Head of caudate nucleus (tissue), 42 donors: Measurements from ENCODE around the gene KRTAP4-6.
A peak's percentile ranks its signal among the peaks of the same experiment; 100 is the strongest.
"Not testable (repeated sequence)": the region's sequence is repeated elsewhere in the genome, so short reads cannot be mapped to it uniquely, and the experiment has no call there.

ENCODE experiments used
- DNase-seq, 42 donors: peaks; one replicate each; pipeline versions ENCODE4 v3.0.0 to v3.0.0-alpha.2; 2020 to 2021; ENCODE audit warnings: mixed read lengths in 7 of 42
- intact Hi-C: fragments of 100-400 bp; cut with DNase I; formaldehyde crosslinking; loops from one replicate; pipeline ENCODE4 v1.15.0; 2022

KRTAP4-6 gene

DNA sequence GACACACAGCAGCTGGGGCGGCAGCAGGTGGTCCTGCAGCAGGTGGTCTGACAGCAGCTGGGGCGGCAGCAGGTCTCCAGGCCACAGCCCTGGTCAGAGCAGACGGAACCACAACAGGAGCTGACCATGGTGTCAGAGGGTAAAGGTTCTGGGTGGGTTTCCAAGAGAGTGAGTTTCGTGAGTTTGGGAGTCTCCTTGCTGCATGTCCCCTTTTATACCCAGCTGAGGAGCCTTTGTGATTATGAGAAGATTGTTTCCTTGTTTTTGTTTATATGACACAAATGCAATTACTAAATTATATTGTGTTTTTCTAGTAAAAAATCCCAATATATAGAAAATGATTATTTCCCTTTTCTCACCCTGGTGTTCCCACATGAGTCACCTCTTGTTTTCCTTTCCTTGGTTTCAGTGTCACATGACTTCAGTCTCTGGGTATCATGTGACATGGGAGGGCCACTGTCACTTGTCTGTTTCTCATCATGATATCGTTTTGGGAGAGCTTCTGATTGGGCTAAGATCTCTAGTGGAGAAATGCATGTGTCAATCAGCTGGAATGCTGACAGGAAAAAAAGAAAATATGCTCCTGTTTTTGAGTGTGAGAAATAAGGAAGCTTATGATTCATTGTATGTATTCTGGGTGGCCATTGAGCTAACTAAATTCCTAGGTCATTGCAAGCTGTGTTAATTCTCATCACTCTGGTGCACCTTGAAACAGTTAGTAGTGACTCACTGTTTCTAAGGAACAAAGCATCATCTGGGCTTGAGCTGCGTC is at the start of gene KRTAP4-6:
Gene KRTAP4-6, minus strand, starts transcription at position 185 of the 772 bp plus-strand sequence. Its CDS starts 57 bp downstream, at position 128.
- intact Hi-C loops = no loop called here
- no peak for DNase-seq

DNA sequence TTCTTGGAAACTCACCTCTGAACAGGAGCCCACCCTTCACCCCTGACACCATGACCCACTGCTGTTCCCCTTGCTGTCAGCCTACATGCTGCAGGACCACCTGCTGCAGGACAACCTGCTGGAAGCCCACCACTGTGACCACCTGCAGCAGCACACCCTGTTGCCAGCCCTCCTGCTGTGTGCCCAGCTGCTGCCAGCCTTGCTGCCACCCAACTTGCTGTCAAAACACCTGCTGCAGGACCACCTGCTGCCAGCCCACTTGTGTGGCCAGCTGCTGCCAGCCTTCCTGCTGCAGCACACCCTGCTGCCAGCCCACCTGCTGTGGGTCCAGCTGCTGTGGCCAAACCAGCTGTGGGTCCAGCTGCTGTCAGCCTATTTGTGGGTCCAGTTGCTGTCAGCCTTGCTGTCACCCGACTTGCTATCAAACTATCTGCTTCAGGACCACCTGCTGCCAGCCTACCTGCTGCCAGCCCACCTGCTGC is 49.5 kb upstream of the KRTAP4-6 start, which contains the start of gene KRTAP9-1:
Gene KRTAP9-1, plus strand, starts transcription at position 51 of the 482 bp plus-strand sequence. Its CDS starts 0 bp downstream, at position 51.
- intact Hi-C loops, DNase-seq: not testable (repeated sequence)

DNA sequence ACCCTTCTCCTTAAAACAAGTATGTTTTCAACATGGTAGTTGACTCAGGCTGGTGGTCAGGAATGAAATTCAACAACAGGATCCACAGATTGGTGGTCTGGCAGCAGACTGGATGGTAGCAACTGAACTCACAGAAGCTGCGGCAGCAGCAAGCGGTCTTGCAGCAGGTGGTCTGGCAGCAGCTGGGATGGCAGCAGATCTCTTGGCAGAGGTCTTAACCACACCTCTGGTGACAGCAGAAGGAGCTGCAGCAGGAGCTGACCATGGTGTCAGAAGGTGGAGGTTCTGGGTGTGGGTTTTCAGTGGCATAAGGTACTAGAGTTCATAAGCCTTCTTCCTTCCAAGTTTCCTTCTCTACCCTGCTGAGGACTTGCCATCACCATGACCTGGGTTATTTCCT is 46.5 kb upstream of the KRTAP4-6 start:
- no peak for DNase-seq
- intact Hi-C loops = no loop called here

DNA sequence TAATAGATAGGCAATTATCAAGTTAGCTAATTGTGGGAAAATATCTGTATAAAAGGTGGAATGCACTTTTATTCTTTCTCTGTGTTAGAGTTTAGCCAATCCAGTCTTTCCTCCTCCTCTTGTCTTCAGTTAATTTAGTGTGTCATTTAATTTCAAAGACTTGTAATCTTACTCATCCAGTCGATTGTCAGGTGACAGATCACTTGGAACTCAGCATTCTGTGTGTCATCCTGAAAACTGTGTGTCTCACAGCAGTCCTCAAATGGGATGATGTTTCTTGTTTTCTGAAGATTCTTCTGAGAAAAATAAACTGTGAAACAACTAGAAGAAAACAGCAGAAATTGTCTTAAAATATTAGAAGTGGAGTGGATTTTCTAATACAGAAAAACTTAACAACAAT is 44.7 kb upstream of the KRTAP4-6 start:
- intact Hi-C loops = no loop called here
- no peak for DNase-seq

DNA sequence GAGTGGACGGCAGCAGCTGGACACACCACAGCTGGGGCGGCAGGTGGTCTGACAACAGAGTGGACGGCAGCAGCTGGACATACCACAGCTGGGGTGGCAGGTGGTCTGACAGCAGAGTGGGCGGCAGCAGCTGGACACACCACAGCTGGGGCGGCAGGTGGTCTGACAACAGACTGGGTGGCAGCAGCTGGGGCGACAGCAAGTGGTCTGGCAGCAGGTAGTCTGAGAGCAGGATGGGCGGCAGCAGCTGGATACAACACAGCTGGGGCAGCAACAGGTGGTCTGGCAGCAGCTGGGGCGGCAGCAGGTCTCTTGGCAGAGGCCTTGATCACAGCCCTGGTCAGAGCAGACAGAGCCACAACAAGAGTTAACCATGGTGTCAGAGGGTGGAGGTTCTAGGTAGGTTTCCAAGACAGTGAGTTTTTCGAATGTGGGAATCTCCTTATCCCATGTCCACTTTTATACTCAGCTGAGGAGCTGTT is 44.2 kb upstream of the KRTAP4-6 start, which contains the start of gene KRTAP4-1:
Gene KRTAP4-1, minus strand, starts transcription at position 432 of the 482 bp plus-strand sequence. Its CDS starts 57 bp downstream, at position 375.
- intact Hi-C loops = no loop called here
- DNase-seq = no peak

DNA sequence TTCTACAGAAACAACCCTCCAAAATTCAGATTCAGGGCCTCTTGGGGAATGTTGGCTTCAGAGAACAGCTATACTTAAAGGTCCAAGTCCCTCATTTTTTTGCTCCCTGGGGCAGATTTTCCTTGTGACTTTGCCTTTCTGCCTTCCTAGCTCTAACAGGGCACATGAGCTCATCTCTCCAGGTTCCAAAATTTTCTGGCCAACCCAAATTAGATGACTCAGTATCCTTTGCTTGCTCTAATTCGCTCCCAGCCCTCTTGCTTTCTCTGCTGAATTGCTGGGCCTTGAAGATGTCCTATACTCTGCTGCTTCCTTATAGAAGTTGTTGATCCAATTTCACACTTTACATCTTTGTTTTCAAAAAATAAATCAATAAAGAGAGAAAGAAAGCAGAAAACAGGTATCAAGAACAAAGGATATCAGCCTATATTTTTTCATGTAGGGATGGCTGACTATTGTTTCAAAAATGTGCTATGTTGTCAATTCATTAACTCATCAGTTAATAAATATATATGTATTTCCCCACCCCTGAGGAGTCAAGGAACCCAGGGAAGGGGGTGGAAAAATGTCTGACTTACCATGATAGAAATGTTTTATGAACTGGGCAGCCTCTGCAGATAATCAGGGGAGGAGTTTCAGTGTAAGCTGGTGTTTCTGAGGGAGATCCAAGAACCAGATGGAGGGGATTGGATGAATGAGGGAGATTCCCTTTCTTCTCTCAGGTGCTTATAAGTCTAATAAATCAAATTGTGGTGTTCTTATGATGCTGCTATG is 38.7 kb upstream of the KRTAP4-6 start:
- intact Hi-C loops = no loop called here
- no peak for DNase-seq

DNA sequence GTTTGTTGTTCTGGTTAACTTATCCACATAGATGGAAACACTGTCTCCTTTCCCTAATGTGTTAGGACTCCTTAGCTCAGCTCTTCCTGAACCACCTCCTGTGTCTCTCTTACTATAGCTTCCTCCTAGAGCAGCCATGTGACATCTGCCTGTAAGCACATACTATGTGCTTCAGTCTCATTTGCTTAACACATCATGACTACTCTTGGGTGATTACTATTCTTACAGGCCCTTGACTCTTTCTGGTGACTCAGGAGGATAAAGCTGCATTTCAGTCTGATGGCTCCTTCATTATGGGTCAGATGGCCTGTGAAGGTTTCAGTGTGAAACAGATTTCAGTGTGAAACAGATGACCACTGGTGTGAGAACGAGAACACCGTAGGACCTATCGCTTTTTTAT is 38.0 kb upstream of the KRTAP4-6 start:
- no peak for DNase-seq
- intact Hi-C loops = no loop called here

DNA sequence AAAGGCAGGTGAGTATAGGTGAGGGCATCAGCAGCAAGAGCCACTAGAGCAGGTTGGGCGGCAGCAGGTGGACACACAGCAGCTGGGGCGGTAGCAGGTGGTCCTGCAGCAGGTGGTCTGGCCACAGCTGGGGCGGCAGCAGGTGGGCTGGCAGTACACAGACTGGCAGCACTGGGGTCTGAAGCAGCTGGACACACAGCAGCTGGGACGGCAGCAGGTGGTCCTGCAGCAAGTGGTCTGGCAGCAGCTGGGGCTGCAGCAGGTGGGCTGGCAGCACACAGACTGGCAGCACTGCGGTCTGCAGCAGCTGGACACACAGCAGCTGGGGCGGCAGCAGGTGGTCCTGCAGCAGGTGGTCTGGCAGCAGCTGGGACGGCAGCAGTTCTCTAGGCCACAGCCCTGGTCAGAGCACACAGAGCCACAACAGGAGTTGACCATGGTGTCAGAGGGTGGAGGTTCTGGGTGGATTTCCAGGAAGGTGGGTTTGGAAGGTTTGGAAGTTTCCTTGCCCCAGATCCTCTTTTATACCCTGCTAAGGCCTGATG is 37.5 kb upstream of the KRTAP4-6 start, which contains the start of gene KRTAP4-2:
Gene KRTAP4-2, minus strand, starts transcription at position 495 of the 545 bp plus-strand sequence. Its CDS starts 57 bp downstream, at position 438.
- no peak for DNase-seq
- intact Hi-C loops = no loop called here

DNA sequence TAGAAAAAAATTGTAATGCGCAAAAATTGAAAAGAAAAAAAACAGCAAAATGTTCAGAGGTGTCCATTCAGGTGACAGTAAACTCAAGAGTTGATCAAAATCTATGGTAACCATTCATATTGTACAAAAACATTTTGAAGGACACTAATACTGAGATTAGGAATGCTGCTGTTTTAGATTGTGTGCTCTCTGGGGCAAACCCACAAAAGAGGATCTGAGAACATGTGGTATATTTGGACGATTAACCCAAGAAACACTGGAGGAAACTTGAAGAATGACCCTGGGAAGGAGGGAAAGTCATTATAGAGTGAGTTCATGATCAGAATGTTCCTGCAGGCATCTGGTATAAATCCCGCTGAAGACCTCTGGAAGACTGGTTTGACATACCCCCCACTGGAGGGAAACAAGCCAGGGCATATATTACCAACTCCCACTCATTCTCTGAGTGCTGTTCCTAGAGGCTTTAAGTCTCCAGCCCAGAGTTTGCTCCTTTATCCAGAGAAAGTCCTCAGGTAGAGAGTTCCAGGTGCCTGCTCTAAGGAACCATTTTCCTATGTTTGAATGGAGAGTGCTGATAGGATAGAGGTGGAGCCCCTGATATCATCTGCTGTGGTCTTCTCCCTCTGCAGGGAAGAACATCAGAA is 36.5 kb upstream of the KRTAP4-6 start:
- no peak for DNase-seq

DNA sequence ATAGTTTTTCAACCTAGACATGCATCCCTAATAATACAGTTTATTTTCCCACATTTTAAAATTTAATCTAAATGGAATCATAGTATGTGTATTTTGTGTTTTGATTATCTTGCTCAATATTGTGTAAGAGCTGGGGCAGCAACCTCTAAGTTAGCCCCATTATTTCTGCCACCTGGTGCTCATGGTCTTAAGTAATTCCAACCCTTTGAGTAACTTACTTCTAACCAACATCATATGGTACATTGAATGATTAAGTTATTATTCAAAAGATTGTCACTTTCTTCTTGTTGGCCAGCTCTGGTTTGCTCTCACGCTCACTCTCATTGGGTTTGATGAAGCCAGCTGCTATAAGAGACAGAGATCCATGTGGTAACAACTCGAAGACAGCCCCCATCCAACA is 31.5 kb upstream of the KRTAP4-6 start:
- intact Hi-C loops = no loop called here
- no peak for DNase-seq

More for the DNA sequence above, 36.5 kb upstream of the KRTAP4-6 start:
- intact Hi-C loops = no loop called here

DNA sequence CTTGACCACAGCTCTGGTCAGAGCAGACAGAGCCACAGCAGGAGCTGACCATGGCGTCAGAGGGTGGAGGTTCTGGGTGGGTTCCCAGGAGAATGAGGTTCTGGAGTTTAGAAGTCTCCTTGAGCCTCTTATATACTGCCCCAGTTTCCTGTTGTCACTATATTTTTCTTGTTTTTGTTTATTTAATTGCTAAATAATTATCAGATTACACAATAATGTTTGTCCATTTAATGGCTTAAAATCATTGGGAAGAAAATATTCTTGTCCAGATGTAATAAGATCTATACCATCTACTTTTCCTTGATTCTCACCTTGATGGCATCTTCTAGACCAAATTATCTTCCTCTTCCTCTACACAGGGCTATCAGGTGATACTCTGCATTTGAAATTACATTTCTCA is 27.8 kb upstream of the KRTAP4-6 start, which contains the start of gene KRTAP4-3:
Gene KRTAP4-3, minus strand, starts transcription at position 101 of the 400 bp plus-strand sequence. Its CDS starts 49 bp downstream, at position 52.
- no peak for DNase-seq
- intact Hi-C loops = no loop called here

DNA sequence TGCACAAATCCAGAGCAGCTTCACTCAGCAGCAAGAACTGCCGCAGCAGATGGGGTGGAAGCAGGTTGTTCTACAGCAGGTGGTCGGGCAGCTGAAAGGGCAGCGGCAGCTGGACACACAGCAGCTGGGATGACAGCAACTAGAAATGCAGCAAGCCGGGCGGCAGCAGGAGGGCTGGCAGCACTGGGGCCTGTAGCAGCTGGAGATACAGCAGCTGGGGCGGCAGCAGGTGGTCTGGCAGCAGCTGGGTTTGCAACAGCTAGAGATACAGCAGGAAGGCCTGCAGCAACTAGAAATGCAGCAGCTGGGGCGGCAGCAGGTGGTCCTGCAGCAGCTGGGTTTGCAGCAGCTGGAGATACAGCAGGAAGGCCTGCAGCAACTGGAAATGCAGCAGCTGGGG is 27.2 kb upstream of the KRTAP4-6 start:
- intact Hi-C loops = no loop called here
- DNase-seq = no peak

DNA sequence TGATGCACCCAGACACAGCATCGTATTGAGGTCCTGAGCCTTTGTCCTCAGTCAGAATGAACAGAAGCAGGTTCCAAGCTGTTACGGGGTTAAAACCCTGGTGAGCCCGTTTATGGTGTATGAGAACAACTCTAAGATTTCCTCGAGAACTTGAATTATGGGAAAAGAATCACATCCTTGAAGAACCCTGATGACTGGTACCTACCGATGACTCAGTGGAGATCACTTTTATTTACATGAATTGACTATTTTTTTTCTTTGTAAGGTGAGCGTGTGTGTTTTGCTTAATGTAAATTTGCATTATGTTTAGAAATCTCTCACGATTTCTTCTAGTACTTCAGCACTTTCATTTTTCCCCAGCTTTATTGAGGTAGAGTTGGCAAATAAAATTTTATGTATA is 23.5 kb upstream of the KRTAP4-6 start:
- DNase-seq = no peak
- intact Hi-C loops = no loop called here

DNA sequence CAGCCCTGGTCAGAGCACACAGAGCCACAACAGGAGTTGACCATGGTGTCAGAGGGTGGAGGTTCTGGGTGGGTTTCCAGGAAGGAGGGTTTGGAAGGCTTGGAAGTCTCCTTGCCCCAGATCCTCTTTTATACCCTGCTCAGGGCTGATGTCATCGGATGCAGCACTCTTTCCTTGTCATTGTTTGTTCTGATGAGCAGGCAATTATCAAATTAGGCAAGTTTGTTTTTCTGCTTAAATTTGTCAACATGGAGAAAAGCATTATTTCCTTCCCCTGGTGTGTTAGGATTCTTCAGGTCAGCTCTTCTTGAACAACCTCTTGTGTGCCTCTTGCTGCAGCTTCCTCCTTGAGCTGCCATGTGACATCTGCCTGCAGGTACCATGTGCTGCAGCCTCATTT is 20.3 kb upstream of the KRTAP4-6 start, which contains the start of gene KRTAP4-4:
Gene KRTAP4-4, minus strand, starts transcription at position 101 of the 400 bp plus-strand sequence. Its CDS starts 57 bp downstream, at position 44.
- DNase-seq = no peak
- intact Hi-C loops = no loop called here

DNA sequence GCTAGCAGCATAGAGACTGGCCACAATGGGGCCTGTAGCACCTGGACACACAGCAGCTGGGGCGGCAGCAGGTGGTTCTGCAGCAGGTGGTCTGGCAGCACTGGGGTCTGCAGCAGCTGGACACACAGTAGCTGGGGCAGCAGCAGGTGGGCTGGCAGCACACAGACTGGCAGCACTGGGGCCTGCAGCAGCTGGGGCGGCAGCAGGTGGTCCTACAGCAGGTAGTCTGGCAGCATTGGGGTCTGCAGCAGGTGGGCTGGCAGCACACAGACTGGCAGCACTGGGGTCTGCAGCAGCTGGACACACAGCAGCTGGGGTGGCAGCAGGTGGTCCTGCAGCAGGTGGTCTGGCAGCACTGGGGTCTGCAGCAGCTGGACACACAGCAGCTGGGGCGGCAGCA is 19.8 kb upstream of the KRTAP4-6 start:
- DNase-seq, intact Hi-C loops: not testable (repeated sequence)

DNA sequence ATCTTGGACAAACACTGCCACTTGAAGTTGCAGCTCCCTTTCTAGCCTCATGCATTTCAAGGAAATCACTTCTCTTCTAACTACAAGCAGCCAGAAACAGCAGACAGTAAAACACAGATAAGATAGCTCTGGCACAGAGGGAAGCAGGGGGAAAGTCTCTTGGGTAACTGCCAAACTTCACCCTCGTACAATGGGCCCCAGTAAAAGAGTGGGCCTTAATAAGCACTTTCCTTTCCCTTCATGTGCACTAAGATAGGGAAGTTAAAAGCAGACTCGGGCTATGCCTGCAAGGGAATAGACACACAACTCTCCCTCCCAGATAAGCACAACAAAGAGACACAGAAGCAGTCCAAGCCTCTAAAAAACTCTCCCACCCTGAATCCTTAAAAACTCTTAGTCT is 13.5 kb upstream of the KRTAP4-6 start:
- intact Hi-C loops = no loop called here
- DNase-seq = peak in 7 of 42 donors; percentile 1 to 16 (median 9)

DNA sequence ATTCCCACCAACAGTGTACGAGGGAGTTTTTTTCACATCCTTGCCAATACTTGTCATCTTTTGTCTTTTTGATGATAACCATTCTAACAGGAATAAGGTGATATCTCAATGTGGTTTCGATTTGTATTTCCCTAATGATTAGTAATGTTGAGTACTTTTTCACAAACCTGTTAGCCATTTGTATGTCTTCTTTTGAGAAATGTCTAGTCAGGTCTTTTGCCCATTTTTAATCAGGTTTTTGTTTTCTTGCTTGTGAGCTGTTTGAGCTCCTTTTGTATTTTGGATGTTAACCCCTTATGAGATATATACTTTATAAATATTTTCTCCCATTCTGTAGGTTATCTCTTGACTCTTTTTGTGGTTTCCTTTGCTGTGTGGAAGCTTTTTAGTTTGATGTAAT is 11.2 kb upstream of the KRTAP4-6 start:
- DNase-seq = no peak
- intact Hi-C loops = no loop called here

DNA sequence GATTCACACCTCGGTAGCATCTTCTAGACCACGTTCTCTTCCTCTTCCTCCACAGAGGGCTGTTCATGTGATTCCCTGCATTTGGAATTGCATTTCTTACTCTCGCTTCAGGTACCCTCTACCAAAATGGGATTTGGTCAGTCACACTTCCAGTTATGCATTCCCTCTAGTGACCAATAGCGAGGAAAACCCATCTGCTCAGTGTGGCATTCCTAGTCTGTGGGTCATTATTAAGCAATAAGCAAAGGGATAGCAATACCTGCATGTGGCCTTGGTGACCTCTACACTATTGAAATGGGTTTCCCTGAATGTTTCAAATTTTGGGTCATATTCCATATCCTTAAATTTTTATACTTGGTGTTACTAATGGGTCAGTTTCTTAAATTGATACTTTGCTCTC is 9.7 kb upstream of the KRTAP4-6 start:
- intact Hi-C loops = no loop called here

DNA sequence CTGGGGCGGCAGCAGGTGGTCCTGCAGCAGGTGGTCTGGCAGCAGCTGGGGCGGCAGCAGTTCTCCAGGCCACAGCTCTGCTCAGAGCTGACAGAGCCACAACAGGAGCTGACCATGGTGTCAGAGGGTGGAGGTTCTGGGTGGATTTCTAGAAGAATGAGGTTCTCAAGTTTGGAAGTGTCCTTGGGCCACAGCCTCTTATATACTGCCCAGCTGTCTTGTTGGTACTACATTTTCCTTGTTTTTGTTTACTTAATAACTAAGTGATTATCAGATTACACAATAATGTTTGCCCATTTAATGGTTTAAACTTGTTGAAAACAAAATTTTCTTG is 9.3 kb upstream of the KRTAP4-6 start, which contains the start of gene KRTAP4-5:
Gene KRTAP4-5, minus strand, starts transcription at position 174 of the 334 bp plus-strand sequence. Its CDS starts 58 bp downstream, at position 116.
- intact Hi-C loops = no loop called here
- no peak for DNase-seq

More for the DNA sequence above, 9.7 kb upstream of the KRTAP4-6 start:
- no peak for DNase-seq
